ENCODE measurements around the gene COX6A1. TPM values are rescaled to one million over a fixed set of nuclear protein-coding genes. Genes with fewer than 3 reads are reported as not detected.

COX6A1 gene
- 1,000 to 10,000 TPM in 2 of 4 donors, 100 to 1,000 TPM in 2; 469 to 1,865 (median 1,048) TPM for total RNA-seq

DNA sequence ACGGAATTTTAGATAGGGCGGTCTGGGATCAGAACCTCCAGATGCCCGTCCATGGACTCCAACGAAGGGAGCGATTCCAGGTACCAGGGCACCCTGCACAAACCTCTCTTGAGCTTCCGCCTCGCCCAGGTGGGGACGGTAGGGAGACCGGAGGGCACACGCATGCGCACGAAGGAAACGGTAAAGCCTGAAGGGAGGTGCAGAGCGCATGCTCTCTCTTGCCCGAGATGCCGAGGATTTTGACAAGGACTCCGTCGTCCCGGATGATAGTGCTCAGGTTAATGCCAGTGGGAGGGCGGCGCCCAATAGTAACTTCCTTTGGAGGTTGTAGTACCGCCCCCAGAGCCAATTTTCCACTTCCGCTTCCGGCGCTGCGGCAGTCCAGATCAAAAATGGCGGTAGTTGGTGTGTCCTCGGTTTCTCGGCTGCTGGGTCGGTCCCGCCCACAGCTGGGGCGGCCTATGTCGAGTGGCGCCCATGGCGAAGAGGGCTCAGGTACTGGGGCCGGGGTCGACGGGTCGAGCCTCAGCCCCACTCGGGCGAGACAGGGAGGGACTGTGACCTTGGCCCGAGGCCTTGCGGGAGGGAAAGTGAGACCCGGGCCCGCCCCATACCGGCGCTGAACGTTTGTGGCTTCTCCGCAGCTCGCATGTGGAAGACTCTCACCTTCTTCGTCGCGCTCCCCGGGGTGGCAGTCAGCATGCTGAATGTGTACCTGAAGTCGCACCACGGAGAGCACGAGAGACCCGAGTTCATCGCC lies at the start of gene COX6A1:
COX6A1 (plus strand) TSS at position 379 of the 760 bp plus-strand sequence; CDS start at position 393, 14 bp downstream.
- WGBS, 2 donors (ENCODE audit: low coverage in 1 of 2), result 0 to 1% methylated on average over 15 to 48 of the region's 59 CpGs
- Histone ChIP-seq H3K9me3 (no peaks in the 10 kb centered on the region), H3K4me1 (peaks cover 11 to 20% (median 13%) of the 10 kb centered on the region in 4 donors), H3K4me3 (peak within 1 kb of the TSS; percentile 69 to 94 (median 83)), H3K27ac (peak within 1 kb of the TSS; percentile 90 to 92 (median 92)), H3K36me3 (peaks cover 0 to 7% (median 0%) of the 10 kb centered on the region in 4 donors), H3K27me3 (no peaks in the 10 kb centered on the region)
- intact Hi-C loops (cut with DNase I; ENCODE audit: low total_unique reads), result no loop called here
- TF ChIP-seq, protein P1, sequence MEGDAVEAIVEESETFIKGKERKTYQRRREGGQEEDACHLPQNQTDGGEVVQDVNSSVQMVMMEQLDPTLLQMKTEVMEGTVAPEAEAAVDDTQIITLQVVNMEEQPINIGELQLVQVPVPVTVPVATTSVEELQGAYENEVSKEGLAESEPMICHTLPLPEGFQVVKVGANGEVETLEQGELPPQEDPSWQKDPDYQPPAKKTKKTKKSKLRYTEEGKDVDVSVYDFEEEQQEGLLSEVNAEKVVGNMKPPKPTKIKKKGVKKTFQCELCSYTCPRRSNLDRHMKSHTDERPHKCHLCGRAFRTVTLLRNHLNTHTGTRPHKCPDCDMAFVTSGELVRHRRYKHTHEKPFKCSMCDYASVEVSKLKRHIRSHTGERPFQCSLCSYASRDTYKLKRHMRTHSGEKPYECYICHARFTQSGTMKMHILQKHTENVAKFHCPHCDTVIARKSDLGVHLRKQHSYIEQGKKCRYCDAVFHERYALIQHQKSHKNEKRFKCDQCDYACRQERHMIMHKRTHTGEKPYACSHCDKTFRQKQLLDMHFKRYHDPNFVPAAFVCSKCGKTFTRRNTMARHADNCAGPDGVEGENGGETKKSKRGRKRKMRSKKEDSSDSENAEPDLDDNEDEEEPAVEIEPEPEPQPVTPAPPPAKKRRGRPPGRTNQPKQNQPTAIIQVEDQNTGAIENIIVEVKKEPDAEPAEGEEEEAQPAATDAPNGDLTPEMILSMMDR (IDR thresholded peaks at IDR 0.05), result peak in 1 of 5 experiments; percentile 12
- TF ChIP-seq EP300 (IDR thresholded peaks at IDR 0.05; ENCODE audit: low read depth), result no peak
- TF ChIP-seq POLR2A (IDR thresholded peaks at IDR 0.05), result peak; percentile 89
- peak; percentile 73 to 92 (median 92) for TF ChIP-seq POLR2AphosphoS5 (IDR thresholded peaks at IDR 0.05)
- in situ Hi-C loops (cut with MboI; ENCODE audit: low pct_ligation_motif_present in 1 of 4, low pct_unique_long_range_greater_than_20kb in 1 of 4, low sequenced_read_pairs in 3 of 4), result loop anchor here in 2 of 4 donors (10.0 kb wide), 2 partner anchors 83 to 113 kb away; partner anchors contain the start of gene PLA2G1B (in 1 of the 2)
- DNase-seq, result peak; percentile 98

DNA sequence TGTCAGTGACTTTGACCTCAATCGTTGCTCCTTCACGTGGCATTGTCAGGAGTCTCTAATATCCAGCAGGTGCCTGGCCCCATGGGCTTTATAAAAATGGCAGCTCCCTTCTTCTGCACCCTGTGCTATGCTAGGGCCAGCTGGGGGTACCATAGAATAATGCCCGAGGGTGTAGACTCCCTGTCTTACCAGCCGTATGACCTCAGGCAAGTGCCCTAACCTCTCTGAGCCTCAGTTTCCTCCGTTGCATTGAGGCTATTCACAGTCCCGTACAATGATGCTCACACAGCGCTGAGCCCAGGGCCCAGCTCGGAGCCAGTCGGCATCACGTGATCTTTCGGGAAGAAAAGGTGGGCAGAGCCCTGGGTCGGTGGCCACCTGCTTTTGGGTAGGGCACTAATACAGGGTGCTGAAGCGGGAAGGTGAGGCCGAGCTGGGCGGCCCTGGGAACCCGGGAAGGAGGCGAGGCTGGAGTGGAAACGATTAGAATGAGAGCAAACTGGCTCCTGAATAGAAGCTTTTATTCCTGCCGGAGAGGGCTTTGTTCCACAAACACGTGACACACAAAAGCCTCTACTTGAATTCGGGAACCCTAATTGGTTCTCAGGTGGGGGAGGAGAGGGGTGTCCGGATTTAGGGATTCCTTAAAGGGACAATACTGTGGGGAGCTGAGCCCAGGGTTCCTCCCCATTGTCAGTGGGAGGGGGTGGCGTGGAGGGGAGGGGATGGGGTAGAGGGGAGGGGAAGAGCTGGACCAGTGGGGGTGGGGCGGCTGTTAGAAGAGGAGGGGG lies 49.0 kb upstream of the COX6A1 start:
- WGBS, 2 donors (ENCODE audit: low coverage in 1 of 2), result 0 to 23% methylated on average over 1 to 24 of the region's 24 CpGs
- no peaks in the 10 kb centered on the region for H3K36me3 ChIP-seq
- no peak overlapping the region for H3K4me3 ChIP-seq
- H3K27ac ChIP-seq, result no peak overlapping the region
- in situ Hi-C loops (cut with MboI; ENCODE audit: low pct_ligation_motif_present in 1 of 4, low pct_unique_long_range_greater_than_20kb in 1 of 4, low sequenced_read_pairs in 3 of 4) (no loop called here), intact Hi-C loops (cut with DNase I; ENCODE audit: low total_unique reads) (no loop called here)
- H3K27me3 ChIP-seq, result peaks cover 18% of the 10 kb centered on the region
- no peak for DNase-seq
- TF ChIP-seq POLR2AphosphoS5 (IDR thresholded peaks at IDR 0.05), result no peak
- TF ChIP-seq, protein P1 (IDR thresholded peaks at IDR 0.05), result no peak
- TF ChIP-seq POLR2A (IDR thresholded peaks at IDR 0.05), result no peak
- no peak for TF ChIP-seq EP300 (IDR thresholded peaks at IDR 0.05; ENCODE audit: low read depth)
- H3K9me3 ChIP-seq, result no peaks in the 10 kb centered on the region
- H3K4me1 ChIP-seq, result peaks cover 0 to 6% (median under 1%) of the 10 kb centered on the region in 4 donors

DNA sequence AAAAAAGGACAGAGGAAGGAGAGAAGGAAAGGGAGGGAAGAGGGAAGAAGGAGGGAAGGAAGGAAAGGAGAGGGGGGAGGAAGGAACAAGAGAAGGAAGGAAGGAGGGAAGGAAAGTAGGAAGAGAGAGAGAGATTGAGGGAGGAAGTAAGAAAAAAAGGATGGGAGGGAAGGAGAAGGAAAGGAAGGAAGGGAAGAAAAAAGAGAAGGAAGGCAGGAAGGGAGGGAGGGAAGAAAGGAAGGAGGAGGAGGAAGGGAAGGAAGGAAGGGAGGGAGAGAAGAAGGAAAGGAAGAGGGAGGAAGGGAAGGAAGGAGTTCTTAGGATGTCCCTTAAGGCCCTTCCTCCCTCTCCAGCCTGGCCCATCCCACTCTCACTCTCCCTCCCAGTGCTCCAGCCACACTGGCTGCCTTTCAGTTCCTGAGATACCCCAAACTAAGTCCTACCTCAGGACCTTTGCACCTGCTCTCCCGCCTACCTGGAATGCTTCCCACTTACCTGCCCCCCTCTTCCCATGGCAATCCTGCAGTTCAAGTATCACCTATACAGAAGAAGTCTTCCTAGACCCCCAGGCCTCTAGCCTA lies 47.3 kb upstream of the COX6A1 start:
- WGBS, 2 donors (ENCODE audit: low coverage in 1 of 2), result 50 to 100% methylated on average over 1 of the region's 1 CpG
- Histone ChIP-seq H3K9me3 (no peaks in the 10 kb centered on the region), H3K27me3 (peaks cover 21% of the 10 kb centered on the region), H3K4me3 (no peak overlapping the region), H3K4me1 (peaks cover 0 to 12% (median 4%) of the 10 kb centered on the region in 4 donors), H3K36me3 (no peaks in the 10 kb centered on the region), H3K27ac (no peak overlapping the region)
- in situ Hi-C loops (cut with MboI; ENCODE audit: low pct_ligation_motif_present in 1 of 4, low pct_unique_long_range_greater_than_20kb in 1 of 4, low sequenced_read_pairs in 3 of 4), result no loop called here
- no peak for DNase-seq
- intact Hi-C loops (cut with DNase I; ENCODE audit: low total_unique reads), result no loop called here
- TF ChIP-seq EP300 (IDR thresholded peaks at IDR 0.05; ENCODE audit: low read depth) (no peak), POLR2A (IDR thresholded peaks at IDR 0.05) (no peak), POLR2AphosphoS5 (IDR thresholded peaks at IDR 0.05) (no peak)
- TF ChIP-seq, protein P1 (IDR thresholded peaks at IDR 0.05), result no peak
